Measurements from ENCODE around the gene BCL11A.

- TF ChIP-seq POLR2A (IDR thresholded peaks at IDR 0.05) (no peak), POLR2AphosphoS5 (IDR thresholded peaks at IDR 0.05) (no peak), CTCF (IDR thresholded peaks at IDR 0.05) (no peak), EP300 (IDR thresholded peaks at IDR 0.05) (no peak)
Observed at GRCh38 chr2:60479226-60480088, 74.0 kb downstream of the BCL11A start.
